ENCODE data around the gene KRT1.

- TF ChIP-seq CTCF (IDR thresholded peaks at IDR 0.05 in 2 of 3, conservative IDR thresholded peaks at IDR 0.05 in 1 of 3; ENCODE audit: control insufficient read depth in 2 of 3, extremely low read depth in 1 of 3, insufficient read depth in 1 of 3, low read depth in 3 of 3, low read length in 3 of 3) (no peak), ZBTB4 (CRISPR knock-in tag; IDR thresholded peaks at IDR 0.05) (no peak), ZBTB33 (IDR thresholded peaks at IDR 0.05) (no peak), CEBPB (IDR thresholded peaks at IDR 0.05; ENCODE audit: borderline replicate concordance in 1 of 2, low read depth in 2 of 2, low read length in 2 of 2) (no peak), CHD2 (IDR thresholded peaks at IDR 0.05; ENCODE audit: borderline replicate concordance, low read depth, low read length) (no peak), MXI1 (IDR thresholded peaks at IDR 0.05; ENCODE audit: low read depth, low read length) (no peak)
These were observed 18.6 kb upstream of the KRT1 start for GRCh38 chr12:52698651-52699340.

All from GM12878 (cell line).